Omental fat pad (tissue), 4 donors: ENCODE results near the gene MPV17L2. TPM values are rescaled to one million over a fixed set of nuclear protein-coding genes. Genes with fewer than 3 reads are reported as not detected.

ENCODE experiments used
- ATAC-seq: fragments of 150-250 bp; one replicate; pipeline ENCODE4 v1.9.1; 2016; ENCODE audit warnings: mild to moderate bottlenecking, moderate library complexity; ENCODE audit not compliant: low FRiP score
- DNase-seq: peaks from one replicate; pipeline ENCODE4 v3.0.0-alpha.2; 2019; ENCODE audit warnings: low spot score
- total RNA-seq, 4 donors: library from RNA; depleted of rRNA; stranded (reverse); fragments of >200 nt; gene quantifications; one replicate each; pipeline ENCODE4 v1.1.0, GENCODE V29; 2016
- TF ChIP-seq, protein P1 (sequence below), 3 donors: fragments of 450-650 bp; IDR thresholded peaks; one replicate each; pipeline ENCODE4 v1.5.1; 2016 to 2017; ENCODE audit warnings: antibody characterized with exemption in 3 of 3, mild to moderate bottlenecking in 3 of 3, moderate library complexity in 2 of 3

The MPV17L2 gene
- total RNA-seq, 4 donors from 2014 or later, result 19.6 to 29.7 (median 22.5) TPM

DNA sequence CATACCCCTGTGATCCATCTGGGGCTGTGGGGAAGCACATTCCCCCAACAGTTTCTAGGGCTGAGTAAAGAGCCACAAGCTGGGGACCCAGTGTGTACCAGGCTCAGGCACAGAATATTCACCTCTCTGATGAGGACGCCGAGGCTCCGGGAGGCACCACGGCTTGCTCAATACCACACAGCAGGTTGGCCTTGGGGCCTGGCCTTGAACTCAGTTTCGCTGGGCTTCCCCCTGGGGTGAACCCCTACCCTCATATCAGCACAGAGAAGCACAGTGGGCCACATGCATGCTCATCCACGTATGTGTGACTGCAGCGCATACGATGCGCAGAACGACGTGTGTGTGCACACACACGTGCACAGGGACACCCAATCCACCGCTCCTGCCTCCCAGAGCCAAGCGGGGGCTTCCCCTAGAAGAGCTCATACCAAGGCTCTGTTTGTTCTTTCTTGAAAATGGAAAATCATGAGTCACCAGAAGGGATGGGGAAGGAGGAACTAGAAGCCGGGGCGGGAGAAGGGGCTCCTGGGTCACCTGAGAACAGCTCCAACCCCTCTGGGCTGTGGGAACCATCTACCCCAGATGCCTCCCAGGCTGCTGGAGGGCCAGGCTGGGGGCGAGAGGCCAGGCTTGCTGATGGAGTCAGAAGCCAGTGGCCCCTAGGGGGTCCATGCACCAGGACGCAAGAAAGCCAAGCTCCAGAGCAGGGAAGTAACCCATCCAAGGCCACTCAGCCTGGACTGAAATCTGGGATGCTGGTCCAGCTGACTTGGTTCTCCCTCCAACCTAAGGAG, 38.1 kb downstream of the MPV17L2 start:
- no peak for DNase-seq
- no peak for ATAC-seq
- TF ChIP-seq, protein P1, sequence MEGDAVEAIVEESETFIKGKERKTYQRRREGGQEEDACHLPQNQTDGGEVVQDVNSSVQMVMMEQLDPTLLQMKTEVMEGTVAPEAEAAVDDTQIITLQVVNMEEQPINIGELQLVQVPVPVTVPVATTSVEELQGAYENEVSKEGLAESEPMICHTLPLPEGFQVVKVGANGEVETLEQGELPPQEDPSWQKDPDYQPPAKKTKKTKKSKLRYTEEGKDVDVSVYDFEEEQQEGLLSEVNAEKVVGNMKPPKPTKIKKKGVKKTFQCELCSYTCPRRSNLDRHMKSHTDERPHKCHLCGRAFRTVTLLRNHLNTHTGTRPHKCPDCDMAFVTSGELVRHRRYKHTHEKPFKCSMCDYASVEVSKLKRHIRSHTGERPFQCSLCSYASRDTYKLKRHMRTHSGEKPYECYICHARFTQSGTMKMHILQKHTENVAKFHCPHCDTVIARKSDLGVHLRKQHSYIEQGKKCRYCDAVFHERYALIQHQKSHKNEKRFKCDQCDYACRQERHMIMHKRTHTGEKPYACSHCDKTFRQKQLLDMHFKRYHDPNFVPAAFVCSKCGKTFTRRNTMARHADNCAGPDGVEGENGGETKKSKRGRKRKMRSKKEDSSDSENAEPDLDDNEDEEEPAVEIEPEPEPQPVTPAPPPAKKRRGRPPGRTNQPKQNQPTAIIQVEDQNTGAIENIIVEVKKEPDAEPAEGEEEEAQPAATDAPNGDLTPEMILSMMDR (IDR thresholded peaks at IDR 0.05), result no peak

DNA sequence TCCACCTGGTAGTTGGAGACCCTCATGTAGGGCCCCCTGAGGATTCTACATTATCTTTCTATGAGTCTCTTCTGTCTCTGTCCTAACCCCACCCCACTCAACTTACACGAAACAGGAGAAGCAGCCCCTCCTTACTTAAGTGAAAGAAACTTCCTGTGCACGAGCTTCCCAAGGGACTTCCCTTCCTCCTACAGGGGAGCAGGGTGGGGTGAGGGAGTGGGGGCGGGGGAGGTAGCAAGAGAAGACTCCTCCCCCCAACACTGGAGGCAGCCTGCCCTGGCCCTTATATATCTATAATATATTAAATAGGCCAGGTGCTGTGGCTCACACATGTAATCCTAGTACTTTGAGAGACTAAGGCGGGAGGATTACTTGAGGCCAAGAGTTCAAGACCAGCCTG, 38.8 kb downstream of the MPV17L2 start:
- TF ChIP-seq, protein P1 (IDR thresholded peaks at IDR 0.05), result no peak
- ATAC-seq, result no peak

DNA sequence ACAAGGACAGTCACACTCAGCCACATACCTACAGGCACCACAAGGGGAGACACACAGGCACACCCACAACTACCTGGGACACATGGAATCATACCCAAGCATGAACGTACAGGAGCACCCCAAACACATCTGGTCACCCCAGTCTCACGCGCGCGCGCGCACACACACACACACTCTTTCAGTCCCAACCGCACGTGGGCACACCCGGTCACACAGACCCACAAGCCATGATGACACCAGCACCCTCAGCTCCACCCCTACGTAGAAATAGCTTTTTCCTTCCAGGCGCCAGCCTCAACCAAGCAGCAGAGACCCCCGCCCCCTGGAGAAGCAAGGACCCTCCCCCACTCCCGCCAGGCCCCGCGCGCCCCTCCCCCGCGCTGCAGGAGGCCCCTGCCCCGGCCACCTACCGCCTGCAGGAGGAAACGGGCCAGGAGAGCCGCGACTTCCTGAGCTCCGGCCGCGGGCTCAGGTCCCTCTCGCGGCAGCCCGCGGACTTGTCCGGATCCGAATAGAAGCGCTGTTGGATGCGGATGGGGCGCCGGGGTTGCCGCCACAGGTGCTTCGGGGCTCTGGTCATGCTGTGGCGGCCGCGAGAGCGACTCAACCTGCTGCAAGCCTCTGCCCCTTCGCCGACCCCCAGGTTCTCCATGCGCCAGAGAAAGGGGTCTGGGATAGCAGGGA, 39.7 kb downstream of the MPV17L2 start:
- TF ChIP-seq, protein P1 (IDR thresholded peaks at IDR 0.05), result no peak
- ATAC-seq, result no peak
- no peak for DNase-seq

More for the DNA sequence above, 38.8 kb downstream of the MPV17L2 start:
- no peak for DNase-seq

DNA sequence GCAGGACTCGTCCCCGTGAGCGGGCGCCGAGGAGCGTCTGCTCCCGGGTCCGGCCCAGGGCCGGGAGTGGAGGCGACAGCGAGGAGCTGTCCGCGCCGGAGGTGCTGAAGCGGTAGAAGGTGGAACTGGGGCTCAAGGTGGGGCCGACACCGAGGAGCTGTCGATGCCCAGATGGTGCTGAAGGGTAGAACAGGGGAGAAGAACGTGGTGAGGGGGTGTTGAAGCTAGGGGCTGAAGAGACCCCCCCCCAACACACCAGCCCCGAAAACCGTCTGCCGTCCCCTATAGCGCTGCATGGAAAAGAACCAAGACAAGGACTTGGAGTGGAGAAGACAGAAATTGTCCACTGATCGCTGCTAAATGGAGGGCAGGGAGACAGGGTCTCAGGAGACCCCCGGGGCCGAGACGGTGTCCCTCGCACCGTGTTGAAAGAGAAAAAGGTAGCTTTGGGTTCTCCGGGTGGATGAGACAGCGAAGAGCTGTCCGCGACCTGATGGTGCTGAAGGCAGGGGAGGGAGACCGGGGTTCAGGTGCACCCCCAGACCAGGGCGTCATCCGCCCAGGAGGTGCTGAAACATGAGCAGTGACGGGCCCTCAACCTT, 40.3 kb downstream of the MPV17L2 start:
- TF ChIP-seq, protein P1 (IDR thresholded peaks at IDR 0.05), result no peak
- no peak for DNase-seq
- ATAC-seq, result no peak

DNA sequence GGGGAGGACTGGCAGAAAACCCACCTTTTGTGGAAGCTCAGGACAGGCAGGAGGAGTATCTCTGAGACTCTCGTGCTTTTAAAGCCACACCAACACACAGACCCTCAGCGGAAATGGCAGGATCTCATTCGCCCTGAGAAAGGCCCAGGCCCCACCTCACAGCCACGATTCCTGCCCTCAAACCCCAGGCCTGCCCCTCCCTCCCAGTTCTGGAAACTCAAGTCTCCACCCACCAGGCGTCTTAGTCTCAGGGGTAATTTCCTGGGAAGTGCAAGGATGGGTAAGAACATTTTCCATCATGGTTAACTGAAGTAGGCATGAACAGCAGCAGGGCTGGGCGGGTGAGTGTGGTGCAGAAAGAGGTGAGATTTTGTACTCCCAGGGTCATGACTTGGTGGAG, 41.2 kb downstream of the MPV17L2 start:
- TF ChIP-seq, protein P1 (IDR thresholded peaks at IDR 0.05), result no peak
- DNase-seq (no peak), ATAC-seq (no peak)

DNA sequence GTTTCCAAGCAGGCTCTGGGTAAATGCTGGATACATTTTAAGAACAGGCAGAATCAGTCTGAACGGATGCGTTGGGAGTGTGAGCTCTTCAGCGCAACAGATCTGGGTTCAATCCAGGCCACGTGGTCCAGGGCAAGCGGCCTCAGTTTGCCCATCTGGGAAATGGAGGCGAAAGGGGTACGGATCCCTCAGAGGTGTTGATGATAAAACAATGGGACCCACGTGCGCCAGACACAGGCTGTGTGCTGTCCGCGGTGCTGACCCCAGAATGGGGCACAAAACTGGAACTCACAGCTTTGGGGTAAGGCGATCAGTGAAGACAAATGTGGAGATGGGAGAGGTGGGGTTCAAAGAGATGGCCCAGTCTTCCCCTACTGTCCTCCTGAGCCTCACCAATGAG, 46.3 kb downstream of the MPV17L2 start:
- TF ChIP-seq, protein P1 (IDR thresholded peaks at IDR 0.05), result no peak
- ATAC-seq, result no peak
- DNase-seq, result no peak
